Activated CD8-positive, alpha-beta memory T cell treated with anti-CD3 and anti-CD28 coated beads, Interleukin-2, amount 50 U/mL, for 48 hours (primary cell): ENCODE results near the gene IFNA6.

Source experiments
- DNase-seq: peaks from one replicate; pipeline ENCODE4 v3.0.0-alpha.2; 2020

IFNA6 gene

DNA sequence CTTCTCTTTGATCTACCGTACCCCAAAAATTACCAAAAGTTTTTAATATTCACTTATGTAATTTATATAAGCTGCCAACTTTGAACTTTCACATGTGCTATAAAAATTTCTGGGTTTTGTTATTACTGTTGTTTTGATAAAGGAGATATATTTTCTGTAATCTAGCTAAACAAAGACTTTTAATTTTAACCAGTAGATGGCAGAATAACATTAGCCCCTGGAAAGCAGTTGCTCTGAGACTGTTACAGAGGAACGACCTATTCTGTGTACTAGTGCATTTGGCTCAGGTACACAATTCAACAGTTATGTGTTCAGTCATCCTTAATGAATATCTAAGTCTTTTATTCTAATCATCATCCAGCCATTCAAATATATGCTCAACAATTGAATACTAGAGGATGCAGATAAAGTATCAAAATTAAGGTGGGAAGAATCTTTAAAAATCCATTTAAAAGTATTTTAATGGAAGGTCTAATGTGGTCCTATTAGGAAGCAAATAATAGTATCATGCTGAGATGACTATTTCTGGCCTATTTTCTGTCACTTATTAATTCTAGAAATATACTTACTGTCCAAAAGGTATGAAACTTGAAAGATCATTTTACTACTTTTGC, 24.1 kb downstream of the IFNA6 start:
- DNase-seq, result no peak

GRCh38 chr9:21324047-21324446, 26.6 kb downstream of the IFNA6 start:
- DNase-seq, result no peak

- no peak for DNase-seq
Measured at GRCh38 chr9:21322911-21323461, 27.7 kb downstream of the IFNA6 start.

GRCh38 chr9:21320465-21320864, 30.2 kb downstream of the IFNA6 start:
- no peak for DNase-seq

- no peak for DNase-seq
Measured at GRCh38 chr9:21317956-21318923, 32.4 kb downstream of the IFNA6 start.

- no peak for DNase-seq
Measured at GRCh38 chr9:21316860-21317259, 33.8 kb downstream of the IFNA6 start.

- no peak for DNase-seq
Measured at GRCh38 chr9:21316032-21316842, 34.5 kb downstream of the IFNA6 start.

DNA sequence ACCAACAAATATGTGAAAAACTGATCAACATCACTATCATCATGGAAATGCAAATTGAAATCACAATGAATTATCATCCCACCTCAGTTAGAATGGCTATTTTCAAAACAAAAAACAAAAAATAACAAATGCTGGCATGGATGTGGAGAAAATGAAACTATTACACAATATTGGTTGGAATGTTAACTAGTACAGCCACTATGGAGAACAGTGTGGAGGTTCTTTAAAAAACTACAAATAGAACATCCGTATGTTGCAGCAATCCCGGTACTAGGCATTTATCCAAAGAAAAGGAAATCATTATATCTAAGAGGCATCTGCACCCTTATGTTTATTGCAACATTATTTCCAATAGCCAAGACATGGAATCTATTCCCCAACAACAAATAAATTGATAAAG, 36.5 kb downstream of the IFNA6 start:
- no peak for DNase-seq

DNA sequence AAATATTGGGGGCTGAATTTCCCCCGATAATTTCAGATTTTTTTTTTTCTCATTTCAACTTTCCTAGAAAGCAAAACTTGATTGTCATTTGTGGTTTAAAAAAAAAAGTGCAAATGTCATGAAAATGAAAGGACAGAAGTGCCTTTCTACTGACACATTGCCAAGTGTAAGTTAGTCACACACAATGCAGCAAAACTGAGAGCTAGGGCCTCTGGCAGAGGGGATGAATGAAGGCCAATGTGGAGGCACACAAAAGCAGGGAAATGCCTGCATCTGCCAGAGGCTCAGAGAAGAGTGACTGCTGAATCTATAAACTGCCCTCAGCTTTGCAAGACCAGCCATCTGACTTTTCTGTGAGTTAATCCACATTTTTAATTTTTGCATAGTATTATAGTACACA, 38.8 kb downstream of the IFNA6 start:
- no peak for DNase-seq

GRCh38 chr9:21305213-21305612, 45.5 kb downstream of the IFNA6 start, which contains the start of gene IFNA5:
Gene IFNA5 (minus strand): TSS chr9:21305313. CDS start chr9:21305256, 57 bp downstream.
- DNase-seq, result no peak
